ENCODE results near the gene KCNN4. TPM values are rescaled to one million over a fixed set of nuclear protein-coding genes. Genes with fewer than 3 reads are reported as not detected.
A peak's percentile ranks its signal among the peaks of the same experiment; 100 is the strongest.
"Not testable (repeated sequence)": the region's sequence is repeated elsewhere in the genome, so short reads cannot be mapped to it uniquely, and the experiment has no call there.

KCNN4 gene
- total RNA-seq, 1 donor from 2014 or later: 0.23 TPM

GRCh38 chr19:43775299-43775890 lies 5.4 kb downstream of the KCNN4 start:
- no peak for DNase-seq (ENCODE audit: extremely low read depth, low read depth, low spot score)

DNA sequence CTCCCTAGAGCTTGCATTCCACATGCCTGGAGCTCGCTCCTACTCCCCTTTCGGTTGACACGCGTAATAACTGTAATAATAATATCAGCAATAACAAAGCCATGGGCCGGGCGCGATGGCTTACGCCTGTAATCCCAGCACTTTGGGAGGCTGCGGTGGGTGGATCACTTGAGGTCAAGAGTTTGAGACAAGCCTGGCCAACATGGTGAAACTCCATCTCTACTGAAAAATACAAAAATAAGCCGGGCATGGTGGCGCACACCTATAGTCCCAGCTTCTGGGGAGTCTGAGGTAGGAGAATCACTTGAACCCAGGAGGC lies 5.9 kb downstream of the KCNN4 start:
- DNase-seq (ENCODE audit: extremely low read depth, low read depth, low spot score): not testable (repeated sequence)

- no peak for DNase-seq (ENCODE audit: extremely low read depth, low read depth, low spot score)
Measured at GRCh38 chr19:43774103-43774939, 6.5 kb downstream of the KCNN4 start.

DNA sequence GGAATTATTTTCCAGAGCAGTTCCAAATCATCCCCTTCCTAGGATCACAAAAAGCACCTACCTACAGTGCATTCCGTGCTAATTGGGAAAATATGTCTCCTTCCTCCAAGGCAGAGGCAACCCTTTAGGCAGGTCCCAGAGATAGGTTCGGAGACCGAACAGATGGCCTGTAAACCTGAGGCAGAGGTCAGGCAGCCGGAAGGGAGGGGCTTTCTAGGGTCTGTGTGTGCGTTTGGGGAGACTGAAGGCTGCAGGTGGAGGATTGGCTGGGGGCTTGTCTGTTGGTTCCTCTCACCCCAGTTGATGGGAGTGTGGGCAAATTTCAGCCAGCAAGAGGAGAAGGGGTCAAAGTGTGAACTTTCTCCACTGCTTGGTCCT lies 7.1 kb downstream of the KCNN4 start:
- DNase-seq (ENCODE audit: extremely low read depth, low read depth, low spot score): no peak

DNA sequence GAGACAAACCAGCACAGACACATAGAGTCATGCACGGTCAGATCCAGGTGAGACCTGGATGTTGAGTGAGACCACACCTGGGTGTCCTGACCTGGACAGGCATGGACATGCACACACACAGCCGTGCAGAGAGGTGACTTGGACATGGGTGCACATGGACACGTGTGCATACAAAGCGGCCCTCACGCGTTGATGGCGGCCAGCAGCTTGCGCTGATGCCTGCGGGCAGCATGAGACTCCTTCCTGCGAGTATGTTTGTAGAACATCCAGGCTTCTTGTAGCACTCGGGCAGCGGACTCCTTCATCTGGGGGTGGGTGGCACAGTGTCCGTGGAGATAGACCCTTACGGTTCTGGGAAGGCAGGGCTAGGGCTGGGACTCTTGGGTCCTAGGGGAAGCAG lies 11.5 kb downstream of the KCNN4 start:
- DNase-seq (ENCODE audit: extremely low read depth, low read depth, low spot score): no peak

DNA sequence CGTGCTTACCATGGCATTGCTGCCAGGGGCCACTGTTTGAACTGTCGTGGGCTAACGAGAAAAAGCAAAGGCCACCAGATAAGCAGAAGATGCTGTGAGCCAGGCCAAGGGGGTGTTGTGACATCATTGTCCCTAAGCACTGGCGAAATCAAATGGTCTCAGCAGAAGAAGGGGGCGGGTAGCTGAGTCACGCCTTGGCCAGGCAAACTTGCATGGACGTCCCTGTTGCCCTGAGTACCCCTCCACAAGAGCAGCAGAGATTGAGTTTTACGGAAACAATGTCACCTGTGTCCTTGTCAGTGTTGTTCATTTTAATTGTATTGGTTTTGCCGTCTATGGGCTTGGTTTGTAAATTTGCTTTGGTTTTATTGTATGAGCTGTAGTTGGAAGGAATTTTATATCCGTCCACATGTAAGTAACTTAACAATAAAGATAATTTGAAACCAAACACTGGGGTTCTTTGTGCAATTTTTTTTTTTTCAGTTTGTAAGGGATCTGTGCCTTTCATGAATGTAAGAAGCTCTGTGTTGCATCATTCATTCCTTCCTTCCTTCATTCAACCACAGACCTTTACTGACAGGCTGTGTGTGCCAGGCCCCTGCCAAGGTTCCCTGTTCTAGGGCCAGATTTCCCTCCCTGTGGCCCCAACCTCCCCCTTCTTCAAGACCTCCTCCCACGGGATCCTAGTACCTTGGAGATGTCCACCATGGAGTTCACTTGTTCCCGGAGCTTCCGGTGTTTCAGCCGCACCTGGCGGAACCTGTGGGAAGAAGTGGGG lies 12.3 kb downstream of the KCNN4 start:
- DNase-seq (ENCODE audit: extremely low read depth, low read depth, low spot score): no peak

GRCh38 chr19:43767818-43768217 lies 13.0 kb downstream of the KCNN4 start:
- no peak for DNase-seq (ENCODE audit: extremely low read depth, low read depth, low spot score)

DNA sequence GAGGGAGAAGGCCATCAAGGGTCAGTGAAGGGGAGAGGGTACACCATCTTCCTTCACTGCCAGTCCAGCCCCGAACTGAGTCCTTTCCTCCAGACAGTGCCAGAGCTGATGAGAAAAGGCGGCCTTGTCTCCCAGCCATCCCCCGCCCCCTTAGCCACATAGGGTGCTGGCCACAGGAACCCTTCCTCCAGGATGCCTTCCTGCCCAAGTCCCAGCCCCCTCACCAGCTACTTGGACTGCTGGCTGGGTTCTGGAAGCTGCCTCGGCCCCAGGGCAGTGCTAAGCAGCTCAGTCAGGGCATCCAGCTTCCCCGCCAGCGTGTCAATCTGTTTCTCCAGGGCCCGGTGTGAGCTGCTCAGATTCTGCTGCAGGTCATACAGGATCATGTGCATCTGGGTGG lies 13.5 kb downstream of the KCNN4 start:
- DNase-seq (ENCODE audit: extremely low read depth, low read depth, low spot score): no peak

DNA sequence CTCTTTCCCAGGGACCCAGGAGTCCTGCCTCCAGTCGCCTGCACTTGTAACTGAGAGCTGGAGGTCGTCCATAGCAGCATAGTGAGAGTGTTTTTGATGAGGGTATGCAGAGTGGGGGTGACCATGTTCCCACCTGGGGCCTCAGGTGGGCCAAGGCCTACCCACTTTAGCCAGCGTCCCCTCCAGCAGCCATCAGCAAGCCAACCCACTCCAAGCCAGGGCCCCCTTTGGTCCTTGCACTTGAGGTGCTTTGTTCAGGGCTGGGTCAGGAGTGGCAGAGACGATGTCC lies 14.1 kb downstream of the KCNN4 start:
- DNase-seq (ENCODE audit: extremely low read depth, low read depth, low spot score): no peak

DNA sequence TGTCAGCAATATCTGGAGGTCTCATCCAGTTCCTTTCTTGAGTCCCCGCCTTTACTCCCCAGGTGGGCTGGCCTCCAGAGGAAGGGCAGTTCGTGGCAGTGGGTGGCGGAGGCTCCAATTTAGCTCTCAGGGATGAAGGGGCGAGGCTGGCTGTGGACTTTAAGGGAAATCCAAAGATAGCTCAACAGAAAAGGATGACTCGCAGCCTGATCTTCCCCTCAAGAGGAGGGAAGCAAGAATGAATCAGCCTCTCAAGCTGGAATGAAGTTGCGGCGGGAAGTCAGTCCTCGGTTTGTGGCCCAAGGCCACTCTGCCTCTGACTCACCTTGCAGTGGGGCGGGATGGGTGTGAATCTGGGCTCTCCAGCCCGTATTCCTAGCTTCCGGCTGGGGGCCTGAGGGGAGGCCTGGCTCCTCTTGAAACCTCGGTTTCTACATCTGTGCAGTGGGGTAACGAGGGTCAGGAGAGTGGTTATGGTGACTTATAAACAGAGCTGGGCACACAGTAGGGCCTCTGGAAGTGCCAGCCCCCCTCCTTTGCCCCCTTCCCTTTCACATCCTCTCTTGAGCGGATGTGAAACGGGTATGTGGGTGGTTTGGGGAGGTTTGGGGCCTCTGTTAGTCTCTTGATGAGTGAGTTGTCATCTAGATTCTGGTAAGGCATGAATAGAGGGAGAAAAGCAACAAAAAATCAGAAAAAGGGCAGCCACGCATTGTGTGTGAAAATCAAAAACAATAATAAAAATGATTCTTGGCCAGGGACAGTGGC lies 15.5 kb downstream of the KCNN4 start:
- no peak for DNase-seq (ENCODE audit: extremely low read depth, low read depth, low spot score)

DNA sequence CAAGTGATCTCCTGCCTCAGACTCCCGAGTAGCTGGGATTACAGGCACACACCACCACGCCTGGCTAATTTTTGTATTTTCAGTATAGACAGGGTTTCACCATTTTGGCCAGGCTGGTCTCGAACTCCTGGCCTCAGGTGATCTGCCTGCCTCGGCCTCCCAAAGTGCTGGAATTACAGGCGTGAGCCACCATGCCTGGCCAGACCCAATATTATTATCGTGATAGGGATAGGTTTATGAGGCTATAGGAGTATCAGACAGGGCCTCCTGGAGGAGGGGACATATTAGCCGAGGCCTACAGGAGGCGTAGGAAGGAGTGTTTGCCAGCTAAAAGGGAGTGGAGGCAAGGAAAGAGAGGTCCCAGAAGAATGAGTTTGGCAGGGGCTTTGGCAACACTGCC lies 16.1 kb downstream of the KCNN4 start:
- DNase-seq (ENCODE audit: extremely low read depth, low read depth, low spot score): not testable (repeated sequence)

DNA sequence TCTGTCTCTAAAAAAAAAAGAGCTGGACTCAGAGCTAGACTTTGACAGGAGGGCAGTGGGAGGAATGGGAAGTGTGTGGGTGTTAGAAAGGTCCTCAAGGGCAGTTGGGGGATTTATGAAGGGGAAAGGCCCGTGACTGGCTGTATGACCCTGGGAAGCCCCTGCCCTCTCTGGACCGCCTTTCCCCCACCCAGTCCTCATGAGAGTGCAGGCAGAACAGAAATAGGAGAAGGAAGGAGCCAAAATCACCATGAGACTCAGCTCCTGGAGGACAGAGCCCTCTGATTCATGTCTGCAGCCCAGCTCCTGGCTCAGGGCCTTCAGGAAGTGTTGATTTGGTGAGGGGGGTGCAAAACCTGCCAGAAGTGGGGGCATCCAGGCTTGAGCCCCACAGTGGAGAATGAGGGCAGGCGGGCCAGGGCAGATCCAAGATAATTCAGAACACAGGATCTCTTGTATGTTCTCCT lies 17.3 kb downstream of the KCNN4 start:
- DNase-seq (ENCODE audit: extremely low read depth, low read depth, low spot score): no peak

DNA sequence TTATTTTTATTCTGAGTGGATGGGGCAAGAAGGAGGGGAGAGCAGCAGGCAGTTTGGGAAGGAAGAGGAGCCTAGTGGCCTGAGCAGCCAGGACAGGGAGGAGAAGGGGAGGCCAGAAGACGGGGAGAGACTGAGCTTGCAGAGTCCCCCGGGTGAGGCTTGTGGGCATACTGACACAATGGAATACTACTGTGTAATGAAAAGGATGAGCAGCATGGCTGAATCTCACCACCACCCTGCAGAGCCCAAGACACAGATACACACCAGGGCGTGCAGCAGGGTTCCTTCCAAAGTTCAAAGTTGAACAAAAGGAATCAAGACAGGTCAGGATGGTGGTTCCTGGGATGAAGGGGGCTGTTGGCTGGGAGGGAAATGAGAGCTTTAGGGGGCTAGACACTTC lies 18.0 kb downstream of the KCNN4 start:
- no peak for DNase-seq (ENCODE audit: extremely low read depth, low read depth, low spot score)

- DNase-seq (ENCODE audit: extremely low read depth, low read depth, low spot score): no peak
Measured at GRCh38 chr19:43760941-43761340, 19.8 kb downstream of the KCNN4 start.

GRCh38 chr19:43759515-43759914 lies 21.3 kb downstream of the KCNN4 start:
- DNase-seq (ENCODE audit: extremely low read depth, low read depth, low spot score): no peak

GRCh38 chr19:43755256-43755801 lies 25.4 kb downstream of the KCNN4 start:
- DNase-seq (ENCODE audit: extremely low read depth, low read depth, low spot score): no peak

DNA sequence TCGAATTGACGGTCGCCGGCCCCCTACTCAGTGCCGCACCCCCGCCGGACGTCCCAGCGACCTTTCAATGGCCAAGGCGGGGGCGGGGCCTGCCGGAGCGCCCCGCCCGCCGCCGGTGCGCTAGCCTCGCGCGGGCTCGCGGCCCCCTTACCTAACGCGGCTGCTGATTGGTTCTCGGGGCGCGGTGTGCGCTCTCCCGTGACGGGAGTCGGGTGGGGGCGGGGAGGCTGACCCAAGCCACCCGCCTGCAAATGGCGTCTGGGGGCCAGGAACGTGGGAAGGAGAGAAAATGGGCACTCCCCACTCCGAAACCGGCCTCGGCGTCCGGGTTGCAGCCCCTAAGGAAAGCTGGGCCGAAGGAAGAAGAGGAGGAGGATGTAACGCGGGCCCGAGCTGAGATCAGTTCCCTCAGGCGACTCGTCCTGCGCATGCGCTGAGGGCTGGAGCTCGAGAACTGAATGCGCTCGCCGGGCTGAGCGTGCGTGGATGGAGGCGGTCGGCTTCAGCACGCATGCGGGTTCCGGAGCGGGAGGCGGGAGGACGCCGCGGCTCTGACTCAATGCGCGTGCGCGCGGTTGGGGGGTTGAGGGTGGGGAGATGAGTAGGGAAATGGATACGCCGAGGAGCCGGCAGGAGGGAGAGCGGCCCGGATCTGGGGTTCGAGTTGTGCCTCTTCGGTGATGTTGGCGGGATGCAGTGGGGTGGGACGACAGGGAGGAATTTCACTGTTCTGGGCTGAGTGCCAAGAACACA lies 26.1 kb downstream of the KCNN4 start, which contains the start of gene SMG9:
Gene SMG9, minus strand, starts transcription at position 460 of the 753 bp plus-strand sequence. CDS start 4,221 bp downstream, outside the sequence.
- peak; percentile 67 for DNase-seq (ENCODE audit: extremely low read depth, low read depth, low spot score)

- no peak for DNase-seq (ENCODE audit: extremely low read depth, low read depth, low spot score)
Measured at GRCh38 chr19:43754253-43754502, 26.6 kb downstream of the KCNN4 start.

DNA sequence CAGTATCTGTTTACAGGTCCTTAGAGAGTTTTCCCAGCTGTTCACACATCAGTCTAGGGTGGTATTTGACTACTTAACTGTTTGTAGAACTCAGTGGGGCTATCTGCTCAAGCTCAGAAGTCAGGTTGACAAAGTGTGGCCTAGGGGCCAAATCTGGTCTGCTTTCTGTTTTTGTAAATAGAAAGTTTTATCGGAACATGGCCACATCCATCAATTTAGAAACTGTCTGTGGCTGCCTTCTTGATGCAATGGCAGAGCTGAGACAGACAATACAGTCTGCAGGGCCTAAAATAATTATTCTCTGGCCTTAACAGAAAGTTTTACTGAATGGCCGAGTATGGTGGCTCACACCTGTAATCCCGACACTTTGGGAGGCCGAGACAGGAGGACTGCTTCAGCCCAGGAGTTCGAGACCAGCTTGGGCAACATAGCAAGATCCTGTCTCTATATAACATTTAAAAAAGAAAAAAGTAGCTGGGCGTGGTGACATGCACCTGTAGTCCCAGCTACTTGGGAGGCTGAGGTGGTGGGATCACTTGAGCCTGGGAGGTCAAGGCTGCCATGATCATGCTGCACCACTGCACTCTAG lies 28.4 kb downstream of the KCNN4 start:
- DNase-seq (ENCODE audit: extremely low read depth, low read depth, low spot score): no peak
